Activated CD4-positive, alpha-beta T cell treated with anti-CD3 and anti-CD28 coated beads, Interleukin-2, amount 50 U/mL, for 1 hour (primary cell): ENCODE data around the gene MRPL44.

Experiments
- DNase-seq: peaks from one replicate; pipeline ENCODE4 v3.0.0-alpha.2; 2020

Gene MRPL44

GRCh38 chr2:223957092-223957851 is at the start of gene MRPL44:
Gene MRPL44 (plus strand): TSS chr2:223957463. CDS start chr2:223957473, 10 bp downstream.
- DNase-seq, result peak; percentile 98

DNA sequence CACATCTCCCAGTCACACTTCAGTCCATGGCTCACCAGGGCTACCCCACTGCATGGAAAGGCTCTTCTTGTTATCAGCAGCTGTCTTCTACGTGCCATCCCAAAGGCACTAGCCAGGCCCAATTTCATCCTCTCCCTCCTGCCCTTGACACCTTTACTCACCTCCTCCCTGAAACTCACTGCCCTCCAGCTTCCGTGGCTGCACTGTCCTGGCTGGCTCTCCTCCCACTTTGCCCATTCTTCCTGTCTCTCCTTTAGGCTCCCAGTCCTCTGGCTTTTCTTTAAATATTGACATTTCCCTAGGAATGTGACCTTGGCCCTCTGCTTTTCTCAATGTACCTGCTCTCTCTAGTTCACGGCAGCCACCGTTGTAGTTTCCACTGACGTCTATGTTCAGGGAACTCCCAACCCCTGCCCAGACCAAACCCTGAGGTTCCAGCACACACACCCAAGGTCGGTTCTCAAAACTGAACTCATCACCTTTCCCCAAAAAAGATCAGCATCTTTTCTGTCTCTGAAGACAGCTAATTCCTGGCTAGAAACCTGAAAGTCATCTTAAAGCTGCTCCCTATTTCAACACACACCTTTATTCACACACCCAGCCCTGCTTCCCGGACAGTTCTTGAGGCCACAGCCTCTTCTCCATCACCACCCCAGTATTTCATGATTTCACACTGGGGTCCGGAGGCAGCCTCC is 48.8 kb upstream of the MRPL44 start:
- DNase-seq, result no peak

DNA sequence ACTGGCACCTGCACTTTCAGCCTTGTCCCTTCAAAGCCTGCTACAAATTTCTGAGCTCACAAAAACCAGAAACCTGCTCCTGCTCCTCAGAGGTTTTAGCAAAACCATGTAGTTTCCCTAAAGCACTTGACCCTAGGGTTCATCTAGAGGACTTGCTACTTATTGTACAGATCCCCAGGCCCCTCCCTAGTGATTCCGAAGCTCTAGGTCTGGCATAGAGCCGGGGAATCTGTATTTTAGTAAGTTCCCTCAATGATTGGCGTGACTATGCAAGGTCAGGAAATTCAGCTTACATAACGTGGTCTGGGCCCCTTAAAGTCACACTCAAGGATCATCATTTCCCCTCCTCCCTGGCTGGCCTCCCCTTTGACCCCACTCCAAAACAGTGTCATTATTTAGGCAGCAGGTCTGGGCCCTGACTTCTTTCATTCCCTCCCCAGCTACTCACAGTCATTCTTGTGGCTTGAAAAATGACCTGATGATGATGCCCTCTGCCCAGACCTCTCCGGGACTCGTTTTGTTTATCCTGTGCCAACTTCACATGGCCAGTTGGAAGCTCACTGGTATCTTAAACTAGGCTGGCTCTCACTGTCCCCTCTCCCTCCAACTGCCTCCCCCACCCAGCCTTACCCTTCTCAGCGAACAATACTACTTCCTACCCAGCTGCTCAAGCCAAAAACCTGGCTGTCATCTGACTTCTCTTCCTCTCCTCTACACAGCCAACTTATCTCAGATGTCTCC is 48.1 kb upstream of the MRPL44 start:
- no peak for DNase-seq

GRCh38 chr2:223914324-223914723 is 42.9 kb upstream of the MRPL44 start:
- no peak for DNase-seq

- DNase-seq, result no peak
These were observed 42.2 kb upstream of the MRPL44 start for GRCh38 chr2:223915071-223915470.

GRCh38 chr2:223916181-223916920 is 40.9 kb upstream of the MRPL44 start:
- no peak for DNase-seq

- DNase-seq, result no peak
These were observed 38.6 kb upstream of the MRPL44 start for GRCh38 chr2:223918671-223919134.

GRCh38 chr2:223920109-223920508 is 37.2 kb upstream of the MRPL44 start:
- no peak for DNase-seq

- DNase-seq, result no peak
These were observed 36.1 kb upstream of the MRPL44 start for GRCh38 chr2:223921204-223921603.

- DNase-seq, result no peak
These were observed 35.0 kb upstream of the MRPL44 start for GRCh38 chr2:223922308-223922707.

- no peak for DNase-seq
These were observed 33.3 kb upstream of the MRPL44 start for GRCh38 chr2:223923976-223924375.

DNA sequence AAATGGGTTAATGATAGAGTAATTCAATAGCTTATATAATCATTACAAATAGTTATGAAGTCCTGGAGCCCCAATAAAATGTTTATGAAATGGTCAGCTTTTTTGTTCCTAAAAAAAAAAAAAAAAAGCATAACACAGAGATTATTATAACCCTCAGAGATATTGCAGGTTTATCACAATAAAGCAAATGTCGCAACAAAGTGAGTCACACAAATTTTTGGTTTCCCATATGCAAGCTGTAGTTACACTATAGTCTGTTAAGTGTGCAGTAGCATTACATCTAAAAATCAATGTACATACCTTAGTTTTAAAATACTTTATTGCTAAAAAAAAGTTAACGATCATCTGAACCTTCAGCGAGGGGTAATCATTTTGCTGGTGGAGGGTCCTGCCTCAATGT is 32.2 kb upstream of the MRPL44 start:
- no peak for DNase-seq

DNA sequence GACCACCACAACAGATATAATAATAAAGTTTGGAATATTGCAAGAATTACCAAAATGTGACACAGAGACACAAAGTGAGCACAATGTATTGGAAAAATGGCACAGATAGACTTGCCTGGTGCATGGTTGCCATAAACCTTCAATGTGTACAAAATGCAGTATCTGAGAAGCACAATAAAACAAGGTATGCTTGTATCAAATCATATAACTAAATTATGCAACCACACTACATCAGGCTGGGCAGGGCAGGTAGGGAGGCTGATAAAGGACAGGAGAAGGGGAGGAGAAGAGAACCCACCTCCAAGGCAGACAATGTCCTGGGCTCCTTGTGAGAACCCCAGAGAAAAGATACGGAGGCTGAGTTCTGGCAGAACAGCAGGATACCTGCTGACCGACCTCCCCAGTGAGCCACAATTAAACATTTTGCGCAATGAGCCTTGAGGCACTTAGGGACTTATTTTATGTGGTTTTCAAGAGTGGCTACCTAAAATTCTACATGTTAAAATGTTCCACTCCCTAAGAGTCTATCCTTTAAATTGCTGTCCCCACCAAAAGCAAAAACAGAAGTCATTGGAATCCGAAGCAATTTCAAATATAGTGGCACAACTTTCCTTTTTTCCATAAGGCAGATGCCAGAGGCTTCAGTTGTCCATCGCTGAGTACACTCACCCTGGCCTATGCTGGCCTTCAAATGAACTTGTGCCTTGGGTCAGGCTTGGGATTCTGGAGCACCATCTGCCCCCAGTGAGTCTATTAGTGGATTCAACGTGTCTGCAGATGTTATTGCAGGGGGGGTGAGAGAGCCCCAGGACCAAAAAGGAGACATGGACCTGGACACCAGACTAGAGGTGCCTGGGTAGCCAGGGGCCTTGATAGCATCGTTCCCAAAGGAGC is 28.9 kb upstream of the MRPL44 start:
- no peak for DNase-seq

DNA sequence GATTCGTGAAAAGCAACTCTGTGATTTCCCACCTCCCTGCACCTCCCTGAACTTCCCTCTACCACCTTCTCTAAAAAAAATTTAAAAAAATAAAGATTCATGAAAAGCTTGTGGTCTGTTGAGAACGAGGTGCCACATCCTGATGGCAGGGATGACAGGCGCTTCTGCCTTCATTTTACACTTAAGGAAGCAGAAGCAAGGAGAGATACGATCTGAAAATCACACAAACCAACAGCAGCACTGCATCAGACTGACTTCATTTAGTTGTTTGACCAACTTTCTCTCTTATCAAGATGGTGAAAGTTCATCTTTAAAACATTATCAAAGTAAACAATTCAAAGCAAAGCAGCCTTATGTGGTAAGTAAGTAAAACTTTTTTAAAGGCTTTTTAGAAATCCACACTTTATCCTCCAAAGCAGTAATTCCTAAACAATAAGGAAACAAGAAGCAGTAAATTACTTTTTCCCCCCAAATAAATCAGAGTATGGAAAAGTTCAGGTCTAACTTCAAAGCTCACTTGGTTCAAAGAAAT is 27.6 kb upstream of the MRPL44 start:
- DNase-seq, result no peak

DNA sequence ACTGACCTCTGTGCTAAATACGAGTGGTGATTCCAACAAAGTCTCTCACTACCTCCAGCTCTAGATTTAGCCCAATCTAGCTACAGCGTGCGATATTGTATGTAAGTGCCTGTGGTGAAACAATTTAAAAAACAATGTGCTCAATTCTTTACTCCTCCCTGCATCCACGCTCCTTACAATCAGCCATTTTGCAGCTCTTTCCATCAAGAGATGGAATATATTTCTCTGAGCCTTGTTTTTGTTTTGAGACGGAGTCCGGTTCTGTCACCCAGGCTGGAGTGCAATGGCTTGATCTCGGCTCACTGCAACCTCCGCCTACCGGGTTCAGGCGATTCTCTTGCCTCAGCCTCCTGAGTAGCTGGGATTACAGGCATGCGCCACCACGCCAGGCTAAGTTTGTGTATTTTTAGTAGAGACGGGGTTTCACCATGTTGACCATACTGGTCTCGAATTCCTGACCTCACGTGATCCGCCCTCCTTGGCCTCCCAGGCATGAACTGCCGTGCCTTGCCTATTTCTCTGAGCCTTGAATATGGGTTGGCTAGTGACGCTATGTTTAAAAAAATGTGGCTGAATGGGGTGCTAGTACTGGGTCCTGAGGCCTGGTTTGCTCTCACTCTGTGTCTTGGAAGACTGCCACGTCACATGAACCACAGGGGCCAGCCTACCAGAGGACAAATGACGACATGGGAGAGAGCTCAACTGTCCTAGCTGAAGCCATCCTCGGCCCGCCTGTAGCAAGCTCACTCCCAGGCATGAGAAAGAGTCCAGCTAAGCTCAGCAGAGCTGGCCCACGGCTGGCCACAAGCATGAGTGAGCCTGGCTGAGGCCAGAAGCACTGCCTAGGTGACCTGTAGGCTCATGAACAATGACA is 26.9 kb upstream of the MRPL44 start:
- no peak for DNase-seq

DNA sequence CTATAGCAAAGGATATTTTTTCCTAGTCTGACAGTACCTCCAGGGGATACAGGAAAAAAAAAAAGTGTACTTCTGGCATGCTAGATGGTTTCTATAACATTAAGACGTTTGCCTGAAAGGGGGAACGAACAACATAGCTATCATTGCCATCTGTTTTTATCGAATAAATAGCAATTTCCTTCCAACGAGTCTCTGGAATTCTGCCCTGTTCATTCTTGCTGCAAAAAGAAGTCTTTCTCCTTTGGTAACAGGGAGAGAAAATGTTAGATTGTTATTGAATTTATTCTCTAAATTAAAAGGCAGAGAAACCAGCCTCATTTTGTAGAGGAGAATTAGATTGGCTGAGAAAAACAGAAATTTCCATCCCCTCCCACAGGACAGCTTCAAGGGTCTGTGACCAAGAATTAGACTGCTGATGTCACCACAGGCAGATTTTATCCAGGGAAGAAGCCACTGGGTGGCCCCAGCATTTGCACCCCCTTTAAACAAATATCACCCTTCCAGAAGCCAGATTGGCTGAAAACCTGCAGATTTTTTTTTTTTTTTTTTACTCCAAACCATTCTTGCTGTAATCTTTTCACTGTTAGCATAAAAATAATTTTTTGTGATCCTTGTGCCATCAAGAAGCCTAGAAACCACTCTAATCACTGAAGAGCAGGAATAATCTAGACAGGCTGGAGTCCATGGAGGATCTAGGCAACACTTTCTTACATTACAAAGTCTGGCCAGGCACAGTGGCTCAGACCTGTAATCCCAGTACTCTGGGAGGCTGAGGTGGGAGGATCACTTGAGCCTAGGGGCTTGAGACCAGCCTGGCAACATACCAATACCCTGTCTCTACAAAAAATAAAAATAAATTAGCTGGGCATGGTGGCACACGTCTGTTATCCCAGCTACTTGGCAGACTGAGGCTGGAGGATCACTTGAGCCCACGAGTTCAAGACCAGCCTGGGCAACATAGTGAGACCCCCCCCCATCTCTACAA is 24.2 kb upstream of the MRPL44 start:
- DNase-seq, result no peak

DNA sequence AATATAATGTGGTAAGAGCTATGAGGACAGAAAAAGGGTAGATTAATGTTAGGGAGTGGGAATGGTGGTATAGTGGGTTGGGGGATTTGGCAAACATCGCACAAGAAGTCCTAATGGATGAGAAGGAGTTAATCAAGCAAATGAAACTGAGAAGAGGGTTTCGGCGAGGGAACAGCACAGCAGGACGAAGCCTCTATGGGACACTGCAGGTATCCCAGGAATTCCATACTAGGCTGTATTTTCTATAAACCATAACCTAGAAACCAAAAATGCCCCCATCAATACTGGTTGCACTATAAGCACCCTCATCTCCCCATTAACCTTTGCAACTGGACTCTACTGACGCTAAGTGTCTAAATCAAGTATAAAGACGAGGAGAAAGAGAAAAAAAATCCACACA is 22.4 kb upstream of the MRPL44 start:
- no peak for DNase-seq

DNA sequence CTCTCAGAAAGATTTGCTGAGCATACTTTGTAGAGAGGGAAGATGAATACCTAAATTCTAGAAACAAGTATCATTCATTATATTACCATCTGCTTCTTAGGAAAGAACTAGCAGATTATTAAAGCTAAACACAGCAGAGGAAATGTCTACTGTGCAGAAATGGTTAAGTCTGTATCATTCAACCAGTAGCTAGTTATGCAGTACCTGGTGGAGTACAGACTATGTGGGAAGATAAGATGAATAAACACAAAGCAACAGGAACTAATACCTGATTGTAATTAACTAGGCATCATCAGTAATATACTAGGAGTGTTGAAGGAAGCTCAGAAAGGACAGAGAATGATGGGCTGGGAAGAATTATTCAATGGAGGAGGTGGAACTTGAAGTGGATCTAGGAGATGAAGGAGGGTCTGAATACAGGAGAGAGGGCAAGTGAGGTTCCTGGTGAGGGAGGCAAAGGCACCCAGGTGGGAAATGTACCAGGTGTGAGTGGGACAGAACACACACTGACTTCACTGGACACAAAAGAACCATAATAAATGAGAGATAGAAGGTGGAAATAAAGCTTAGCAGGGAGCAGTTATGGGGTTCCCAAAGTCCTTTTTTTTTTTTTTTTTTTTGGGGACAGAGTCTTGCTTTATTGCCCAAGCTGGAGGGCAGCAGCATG is 21.7 kb upstream of the MRPL44 start:
- no peak for DNase-seq

- DNase-seq, result no peak
These were observed 20.4 kb upstream of the MRPL44 start for GRCh38 chr2:223936862-223937326.
